K562 (cell line): ENCODE measurements around the gene CRTC3. TPM values are rescaled to one million over a fixed set of nuclear protein-coding genes. Genes with fewer than 3 reads are reported as not detected.

Experiments
- ATAC-seq: fragments of 200-7000 bp; cut with Tn5 transposase; 3 replicates; pipeline ENCODE4 v1.9.1; 2020; ENCODE audit warnings: moderate library complexity
- BruUV-seq: library from RNA; stranded (reverse); fragments of 400-500 nt; replicated peaks from 2 replicates; lab custom pipeline; 2021; lab: Mats Ljungman, UMichigan
- CTCF ChIA-PET: fragments of 300-600 bp; formaldehyde crosslinking; extraction: SDS; loops from one replicate; lab custom pipeline; 2021; ENCODE audit warnings: low intra/inter-chr PET ratio; lab: Yijun Ruan, JAX
- POLR2A ChIA-PET: fragments of 300-600, 350-650 bp; sonication (Branson Sonifier 250); formaldehyde crosslinking; extraction: SDS; loops from one replicate; lab custom pipeline; 2021; ENCODE audit warnings: antibody characterized with exemption, inconsistent platforms; lab: Yijun Ruan, JAX
- DNase-seq, 4 experiments: peaks; one replicate each; pipeline versions ENCODE4 v3.0.0 to v3.0.0-alpha.2; 2011 to 2018; ENCODE audit warnings: low spot score in 3 of 4, mixed read lengths in 3 of 4; ENCODE audit errors: extremely low read depth in 1 of 4
- FAIRE-seq: peaks from 2 replicates; lab custom pipeline; 2011; peaks lifted over from hg19 to GRCh38; lab: Jason Lieb, UNC
- H2AFZ ChIP-seq: 2 replicates; pipeline ENCODE4 v1.6.0; 2011; ENCODE audit warnings: low read depth, low read length, control low read depth, inconsistent platforms
- H3K27ac ChIP-seq: fragments of 200-600 bp; 3 replicates; pipeline ENCODE4 v1.8.0; 2011; ENCODE audit warnings: low read depth, mild to moderate bottlenecking, control low read depth, inconsistent platforms, low read length, moderate library complexity, mixed read lengths; ENCODE audit errors: extremely low read depth
- H3K27me3 ChIP-seq, 2 experiments: fragments of 300-600 bp in 1 of 2; 2 replicates in 1 of 2; 3 replicates in 1 of 2; pipeline versions ENCODE4 v1.6.0 to v1.8.0; 2011; ENCODE audit warnings: inconsistent platforms in 2 of 2, low read length in 2 of 2, mild to moderate bottlenecking in 1 of 2, mixed read lengths in 1 of 2, moderate library complexity in 1 of 2; ENCODE audit not compliant: control insufficient read depth in 2 of 2, insufficient read depth in 2 of 2
- H3K36me3 ChIP-seq: fragments of 300-600 bp; 3 replicates; pipeline ENCODE4 v1.8.0; 2011; ENCODE audit warnings: mild to moderate bottlenecking, low read length, inconsistent platforms; ENCODE audit not compliant: control insufficient read depth, insufficient read depth
- H3K4me1 ChIP-seq, 2 experiments: fragments of 200-600 bp in 1 of 2; replicated peaks in 1 of 2; 2 replicates in 1 of 2; 3 replicates in 1 of 2; pipeline versions ENCODE4 v1.5.1 to v1.8.0; 2011; ENCODE audit warnings: inconsistent platforms in 2 of 2, low read length in 2 of 2, mild to moderate bottlenecking in 1 of 2, mixed read lengths in 1 of 2, moderate library complexity in 1 of 2; ENCODE audit not compliant: control insufficient read depth in 2 of 2, insufficient read depth in 2 of 2
- H3K4me2 ChIP-seq: 2 replicates; pipeline ENCODE4 v1.6.1; 2011; ENCODE audit warnings: low read length, control low read depth, inconsistent platforms, mixed read lengths; ENCODE audit not compliant: insufficient read depth
- H3K4me3 ChIP-seq: fragments of 200-600 bp; sonication (generic), shearing (Covaris generic); 2 replicates; pipeline ENCODE4 v1.5.1; 2016; ENCODE audit warnings: control low read depth, inconsistent platforms
- H3K79me2 ChIP-seq: fragments of 200-600 bp; 3 replicates; pipeline ENCODE4 v1.8.0; 2011; ENCODE audit warnings: low read length, inconsistent platforms; ENCODE audit not compliant: control insufficient read depth, insufficient read depth
- H3K9ac ChIP-seq, 2 experiments: 2 replicates each; pipeline versions ENCODE4 v1.6.0 to v1.6.1; 2011; ENCODE audit warnings: low read depth in 2 of 2, low read length in 2 of 2, control low read depth in 1 of 2, inconsistent platforms in 1 of 2, mild to moderate bottlenecking in 1 of 2, mixed read lengths in 1 of 2; ENCODE audit not compliant: insufficient read depth in 1 of 2
- H3K9me1 ChIP-seq: one replicate; pipeline ENCODE4 v1.6.0; 2011; ENCODE audit warnings: inconsistent platforms, mild to moderate bottlenecking, low read length, moderate library complexity; ENCODE audit not compliant: control insufficient read depth, insufficient read depth
- H3K9me3 ChIP-seq: replicated peaks from 2 replicates; pipeline ENCODE4 v1.5.1; 2011; ENCODE audit warnings: low read depth, low read length, inconsistent platforms; ENCODE audit not compliant: control insufficient read depth, insufficient read depth
- H4K20me1 ChIP-seq: replicated peaks from 2 replicates; pipeline ENCODE4 v1.6.1; 2011; ENCODE audit warnings: low read length, inconsistent platforms, mixed read lengths; ENCODE audit not compliant: control insufficient read depth, insufficient read depth
- ASH1L ChIP-seq: fragments of 450-650 bp; IDR thresholded peaks from 2 replicates; pipeline ENCODE4 v1.6.1; 2018; ENCODE audit warnings: borderline replicate concordance, mild to moderate bottlenecking, low read depth; ENCODE audit not compliant: partially characterized antibody
- HDAC1 ChIP-seq, 2 experiments: fragments of 450-650 bp; IDR thresholded peaks; 2 replicates each; pipeline ENCODE4 v1.6.1; 2016 to 2017; ENCODE audit warnings: inconsistent platforms in 1 of 2, mild to moderate bottlenecking in 1 of 2, moderate library complexity in 1 of 2
- USF1 ChIP-seq: sonication (generic); formaldehyde crosslinking; IDR thresholded peaks from 2 replicates; pipeline ENCODE4 v1.9.0; 2022; ENCODE audit warnings: mild to moderate bottlenecking, missing genetic modification reagents
- USF2 ChIP-seq: sonication (generic); formaldehyde crosslinking; IDR thresholded peaks from 2 replicates; pipeline ENCODE4 v1.5.0; 2020; ENCODE audit warnings: missing genetic modification reagents
- ZBTB33 ChIP-seq: sonication (generic); formaldehyde crosslinking; IDR thresholded peaks from 2 replicates; pipeline ENCODE4 v1.8.1; 2023; ENCODE audit warnings: mild to moderate bottlenecking, missing genetic modification reagents
- WGBS: fragments of 100-300 bp; shearing (Covaris generic); methylation state at CpG from one replicate; pipeline ENCODE4 v1.1.6; 2016; ENCODE audit warnings: low coverage, mixed read lengths; ENCODE audit not compliant: insufficient coverage; ENCODE audit errors: missing lambda C conversion rate; 5-methylcytosine and 5-hydroxymethylcytosine counted together
- in situ Hi-C: fragments of 300-500 bp; cut with MboI; formaldehyde crosslinking; loops from 4 replicates; pipeline ENCODE4 v1.15.0; 2018; ENCODE audit warnings: inconsistent platforms, mixed read lengths
- intact Hi-C: fragments of 100-400 bp; cut with micrococcal nuclease; formaldehyde crosslinking; loops from 2 replicates; pipeline ENCODE4 v1.14.2; 2022
- polyA plus RNA-seq, 8 experiments: library from polyadenylated mRNA; depleted of rRNA in 4 of 8; stranded (reverse) in 5 of 8; unstranded in 3 of 8; fragments of >200 nt; fragmentation: Nextera tagmentation in 2 of 8; fragmentation: Illumina TruSeq in 1 of 8; extraction: Ambion mirVana in 2 of 8; extraction: Trizol in 1 of 8; gene quantifications; 2 replicates each; pipeline versions ENCODE4 v1.2.1 to v1.2.3, GENCODE V29; 2011 to 2014; ENCODE audit warnings: inconsistent platforms in 1 of 8, missing spikeins in 1 of 8
- total RNA-seq, 7 experiments: library from RNA; depleted of rRNA in 6 of 7; stranded (reverse); fragments of >200 nt in 6 of 7; fragmentation: Illumina TruSeq in 2 of 7; extraction: Trizol in 2 of 7; gene quantifications; 2 replicates each; pipeline versions ENCODE4 v1.2.1 to v1.2.3, GENCODE V29; 2011 to 2021; ENCODE audit warnings: low replicate concordance in 1 of 7

The CRTC3 gene
- total and polyA plus RNA-seq, 9 of the 15 experiments (the other 6 are each of a cell fraction or from before 2014, with no cell fraction given), result 1.2 to 19.0 (median 11.6) TPM

GRCh38 chr15:90645873-90646575, 116.3 kb downstream of the CRTC3 start:
- H2AFZ ChIP-seq, result no peak overlapping the region
- DNase-seq (no peak), FAIRE-seq (no peak), ATAC-seq (no peak)
- no peaks in the 10 kb centered on the region for H3K9me1 ChIP-seq
- H3K36me3 ChIP-seq, result peaks cover 21% of the 10 kb centered on the region; the same call in 2 of the 3 replicates
- ChIA-PET CTCF (no interaction called here), POLR2A (interaction anchor here (0.6 kb wide), 2 partner anchors 49 to 164 kb away, joined by 3 read pairs; no protein-coding TSS in a partner anchor)
- no TSS peak for BruUV-seq
- no peak overlapping the region for H3K4me3 ChIP-seq
- 75% methylated on average over 22 of the region's 23 CpGs for WGBS
- no peak overlapping the region; the same call in 2 of the 3 replicates for H3K27ac ChIP-seq
- no peaks in the 10 kb centered on the region for H3K27me3 ChIP-seq
- H3K4me2 ChIP-seq, result no peak overlapping the region
- peaks cover 2% of the 10 kb centered on the region; the same call in 1 of the 2 replicates for H3K9me3 ChIP-seq
- peaks cover 28 to 33% of the 10 kb centered on the region in 2 experiments for H3K4me1 ChIP-seq
- no peaks in the 10 kb centered on the region for H4K20me1 ChIP-seq
- H3K79me2 ChIP-seq, result no peaks in the 10 kb centered on the region
- TF ChIP-seq HDAC1 (IDR thresholded peaks at IDR 0.05), result no peak
- TF ChIP-seq ASH1L, result no peak
- peak; percentile 34 for TF ChIP-seq USF2 (CRISPR knock-in tag)
- 0 out of 2 replicates have a peak, but pooled peaks have one; percentile 52 for TF ChIP-seq ZBTB33 (CRISPR knock-in tag)
- TF ChIP-seq USF1 (CRISPR knock-in tag), result peak; percentile 78
- TF ChIP-seq, all 486 proteins: peak for 3
- in situ Hi-C loops (loop anchor here (5.0 to 10.0 kb wide), 2 partner anchors 49 to 241 kb away; no protein-coding TSS in a partner anchor), intact Hi-C loops (no loop called here)
- H3K9ac ChIP-seq, result peak overlapping the region in 1 of 2 experiments; percentile 67; a peak in 2 of 4 replicates
